ENCODE measurements around the gene C10orf71.

GRCh38 chr10:49322371-49323170 lies 23.6 kb downstream of the C10orf71 start:
- TF ChIP-seq, protein P1, sequence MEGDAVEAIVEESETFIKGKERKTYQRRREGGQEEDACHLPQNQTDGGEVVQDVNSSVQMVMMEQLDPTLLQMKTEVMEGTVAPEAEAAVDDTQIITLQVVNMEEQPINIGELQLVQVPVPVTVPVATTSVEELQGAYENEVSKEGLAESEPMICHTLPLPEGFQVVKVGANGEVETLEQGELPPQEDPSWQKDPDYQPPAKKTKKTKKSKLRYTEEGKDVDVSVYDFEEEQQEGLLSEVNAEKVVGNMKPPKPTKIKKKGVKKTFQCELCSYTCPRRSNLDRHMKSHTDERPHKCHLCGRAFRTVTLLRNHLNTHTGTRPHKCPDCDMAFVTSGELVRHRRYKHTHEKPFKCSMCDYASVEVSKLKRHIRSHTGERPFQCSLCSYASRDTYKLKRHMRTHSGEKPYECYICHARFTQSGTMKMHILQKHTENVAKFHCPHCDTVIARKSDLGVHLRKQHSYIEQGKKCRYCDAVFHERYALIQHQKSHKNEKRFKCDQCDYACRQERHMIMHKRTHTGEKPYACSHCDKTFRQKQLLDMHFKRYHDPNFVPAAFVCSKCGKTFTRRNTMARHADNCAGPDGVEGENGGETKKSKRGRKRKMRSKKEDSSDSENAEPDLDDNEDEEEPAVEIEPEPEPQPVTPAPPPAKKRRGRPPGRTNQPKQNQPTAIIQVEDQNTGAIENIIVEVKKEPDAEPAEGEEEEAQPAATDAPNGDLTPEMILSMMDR (IDR thresholded peaks at IDR 0.05; ENCODE audit: poor library complexity): no peak
- TF ChIP-seq EZH2phosphoT487 (IDR thresholded peaks at IDR 0.05; ENCODE audit: low read depth, severe bottlenecking, unreplicated experiment): no peak
